ENCODE data around the gene ATXN7L3. TPM values are rescaled to one million over a fixed set of nuclear protein-coding genes. Genes with fewer than 3 reads are reported as not detected.

The ATXN7L3 gene
- total RNA-seq, 2 donors from 2014 or later: 45.8 to 72.0 TPM

DNA sequence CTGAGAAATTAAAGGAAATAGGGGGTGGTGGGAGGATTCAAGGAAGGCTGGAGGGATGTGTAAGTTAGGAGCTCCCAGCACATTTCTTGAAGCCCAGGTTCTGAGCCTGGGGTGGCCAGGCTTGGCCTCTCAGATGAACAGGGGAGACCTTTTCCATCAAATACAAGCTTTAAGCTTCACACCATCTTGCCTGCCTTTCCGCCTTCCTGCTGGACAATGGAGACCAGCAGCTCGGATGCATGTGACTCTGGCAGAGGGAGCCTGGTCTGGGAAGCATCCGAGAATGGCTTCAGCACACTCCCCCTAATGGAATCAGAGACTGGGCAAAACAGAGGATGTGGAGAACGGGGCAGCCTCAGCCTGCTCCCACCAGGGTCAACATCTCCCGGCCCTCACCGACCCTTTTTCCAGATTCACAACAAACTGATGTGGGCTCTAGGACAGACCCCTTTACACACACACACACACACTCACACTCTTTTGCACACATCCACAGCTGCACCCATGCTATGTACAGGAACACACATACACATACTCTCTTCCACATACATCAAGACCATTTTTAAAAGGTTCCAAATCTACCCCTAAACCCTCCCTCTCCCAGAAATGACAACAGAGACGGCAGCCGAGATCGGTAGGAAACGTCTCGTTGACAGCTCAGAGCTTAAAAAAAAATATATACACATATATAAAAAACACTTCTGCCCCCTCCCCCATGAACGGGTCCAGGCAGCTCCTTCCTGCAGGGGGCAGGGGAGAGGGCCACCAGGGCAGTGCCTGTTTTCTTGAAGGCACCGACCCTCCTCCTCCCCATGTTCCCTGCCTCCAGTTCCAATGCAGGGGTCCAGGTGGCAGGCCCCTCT, 6.5 kb upstream of the ATXN7L3 start:
- Histone ChIP-seq H3K9me3 (no peaks in the 10 kb centered on the region), H3K36me3 (no peaks in the 10 kb centered on the region), H3K4me3 (no peak overlapping the region), H3K27ac (no peak overlapping the region), H3K27me3 (replicated peaks; ENCODE audit: insufficient read depth) (no peaks in the 10 kb centered on the region), H3K4me1 (replicated peaks) (no peaks in the 10 kb centered on the region)
- WGBS: 49% methylated on average over 13 of the region's 13 CpGs
- TF ChIP-seq, protein P1, sequence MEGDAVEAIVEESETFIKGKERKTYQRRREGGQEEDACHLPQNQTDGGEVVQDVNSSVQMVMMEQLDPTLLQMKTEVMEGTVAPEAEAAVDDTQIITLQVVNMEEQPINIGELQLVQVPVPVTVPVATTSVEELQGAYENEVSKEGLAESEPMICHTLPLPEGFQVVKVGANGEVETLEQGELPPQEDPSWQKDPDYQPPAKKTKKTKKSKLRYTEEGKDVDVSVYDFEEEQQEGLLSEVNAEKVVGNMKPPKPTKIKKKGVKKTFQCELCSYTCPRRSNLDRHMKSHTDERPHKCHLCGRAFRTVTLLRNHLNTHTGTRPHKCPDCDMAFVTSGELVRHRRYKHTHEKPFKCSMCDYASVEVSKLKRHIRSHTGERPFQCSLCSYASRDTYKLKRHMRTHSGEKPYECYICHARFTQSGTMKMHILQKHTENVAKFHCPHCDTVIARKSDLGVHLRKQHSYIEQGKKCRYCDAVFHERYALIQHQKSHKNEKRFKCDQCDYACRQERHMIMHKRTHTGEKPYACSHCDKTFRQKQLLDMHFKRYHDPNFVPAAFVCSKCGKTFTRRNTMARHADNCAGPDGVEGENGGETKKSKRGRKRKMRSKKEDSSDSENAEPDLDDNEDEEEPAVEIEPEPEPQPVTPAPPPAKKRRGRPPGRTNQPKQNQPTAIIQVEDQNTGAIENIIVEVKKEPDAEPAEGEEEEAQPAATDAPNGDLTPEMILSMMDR (IDR thresholded peaks at IDR 0.05): no peak
- no peak for TF ChIP-seq POLR2A (IDR thresholded peaks at IDR 0.05)
- no peak for TF ChIP-seq POLR2AphosphoS5 (IDR thresholded peaks at IDR 0.05)
- intact Hi-C loops (cut with DNase I): no loop called here
- no peak for DNase-seq (ENCODE audit: low spot score)

GRCh38 chr17:44204441-44204882, 4.8 kb upstream of the ATXN7L3 start:
- WGBS: 68% methylated on average over 5 of the region's 5 CpGs
- no peak overlapping the region for H3K27ac ChIP-seq
- no peak for DNase-seq (ENCODE audit: low spot score)

DNA sequence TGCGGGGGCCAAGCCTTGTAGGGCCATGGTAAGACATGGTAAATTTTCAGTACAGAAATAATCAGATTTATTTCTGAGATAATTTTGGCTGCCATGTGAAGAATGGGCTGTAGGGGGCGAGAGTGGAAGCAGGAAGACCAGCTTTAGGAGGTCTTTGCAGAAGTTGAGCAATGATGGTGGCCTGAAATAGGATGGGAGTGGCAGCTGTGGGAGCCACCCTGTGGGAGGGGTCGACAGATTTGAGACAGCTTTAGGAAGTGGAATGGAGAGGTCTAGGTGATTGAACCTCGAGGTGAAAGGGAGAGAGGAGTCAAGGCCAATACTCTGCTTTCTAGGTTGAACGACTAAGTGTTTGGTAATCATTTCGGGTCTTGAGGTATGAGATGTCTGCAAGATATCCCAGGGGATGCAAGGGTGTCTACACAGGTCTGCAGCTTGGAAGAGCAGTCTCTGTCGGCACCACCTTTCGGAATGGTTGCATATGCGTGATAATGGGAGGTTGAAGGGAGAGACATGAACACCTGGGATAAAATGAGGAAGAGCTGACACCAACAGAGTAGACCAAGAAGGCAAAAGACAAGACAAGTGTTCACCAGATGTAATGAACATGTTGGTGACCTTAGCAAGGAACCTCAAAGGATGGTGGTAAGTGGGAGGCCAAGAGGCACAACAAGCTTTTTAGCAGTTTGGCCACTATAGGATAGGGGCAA, 4.2 kb upstream of the ATXN7L3 start:
- Histone ChIP-seq H3K4me1 (replicated peaks) (no peaks in the 10 kb centered on the region), H3K36me3 (no peaks in the 10 kb centered on the region), H3K9me3 (no peaks in the 10 kb centered on the region), H3K27me3 (replicated peaks; ENCODE audit: insufficient read depth) (no peaks in the 10 kb centered on the region), H3K27ac (no peak overlapping the region), H3K4me3 (no peak overlapping the region)
- TF ChIP-seq, protein P1 (IDR thresholded peaks at IDR 0.05): peak in 2 of 4 experiments; percentile 40 to 41
- TF ChIP-seq POLR2A (IDR thresholded peaks at IDR 0.05): no peak
- intact Hi-C loops (cut with DNase I): no loop called here
- no peak for DNase-seq (ENCODE audit: low spot score)
- WGBS: 55% methylated on average over 9 of the region's 9 CpGs

More at GRCh38 chr17:44204441-44204882, 4.8 kb upstream of the ATXN7L3 start:
- no peaks in the 10 kb centered on the region for H3K27me3 ChIP-seq (replicated peaks; ENCODE audit: insufficient read depth)
- intact Hi-C loops (cut with DNase I): no loop called here
- no peaks in the 10 kb centered on the region for H3K9me3 ChIP-seq
- H3K4me1 ChIP-seq (replicated peaks): no peaks in the 10 kb centered on the region
- no peak overlapping the region for H3K4me3 ChIP-seq
- TF ChIP-seq POLR2AphosphoS5 (IDR thresholded peaks at IDR 0.05) (no peak), POLR2A (IDR thresholded peaks at IDR 0.05) (no peak)
- TF ChIP-seq, protein P1 (IDR thresholded peaks at IDR 0.05): no peak
- no peaks in the 10 kb centered on the region for H3K36me3 ChIP-seq

DNA sequence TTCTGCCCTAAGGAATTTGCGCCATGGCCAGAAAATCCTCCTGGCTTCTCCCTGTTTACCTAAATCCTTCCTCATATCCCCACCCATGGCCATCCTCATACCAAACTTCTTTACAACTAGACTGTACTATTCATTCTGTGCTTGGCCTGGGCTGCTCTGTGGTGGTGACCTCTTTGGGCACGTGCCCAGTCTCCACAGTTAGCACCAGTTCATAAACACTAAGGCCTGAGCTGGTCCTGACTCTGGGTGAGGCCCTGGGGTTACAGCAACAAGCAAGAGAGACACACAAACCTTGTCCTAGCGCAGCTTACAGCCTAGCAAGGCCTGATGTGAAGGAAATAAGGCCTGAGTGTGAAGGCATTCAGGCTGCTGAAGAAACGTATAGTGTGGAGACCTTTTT, 3.1 kb upstream of the ATXN7L3 start:
- intact Hi-C loops (cut with DNase I): no loop called here
- no peak for DNase-seq (ENCODE audit: low spot score)
- H3K27ac ChIP-seq: no peak overlapping the region
- 90% methylated on average over 4 of the region's 4 CpGs for whole genome bisulfite sequencing
- TF ChIP-seq POLR2A (IDR thresholded peaks at IDR 0.05): no peak
- TF ChIP-seq, protein P1 (IDR thresholded peaks at IDR 0.05): no peak
- TF ChIP-seq POLR2AphosphoS5 (IDR thresholded peaks at IDR 0.05): no peak
- H3K4me3 ChIP-seq: no peak overlapping the region
- peaks cover 3% of the 10 kb centered on the region for H3K4me1 ChIP-seq (replicated peaks)
- no peaks in the 10 kb centered on the region for H3K36me3 ChIP-seq
- H3K9me3 ChIP-seq: no peaks in the 10 kb centered on the region
- no peaks in the 10 kb centered on the region for H3K27me3 ChIP-seq (replicated peaks; ENCODE audit: insufficient read depth)

Data from prostate gland (tissue), 2 donors.